HUDEP-2 (cell line): ENCODE data around the gene VTI1A.
"Not testable (repeated sequence)": the region's sequence is repeated elsewhere in the genome, so short reads cannot be mapped to it uniquely, and the experiment has no call there.

Source experiments
- DNase-seq, 76 experiments: peaks; one replicate each; lab custom pipeline; 2025; ENCODE audit not compliant: unreplicated experiment in 76 of 76; lab: John Stamatoyannopoulos, UW

Gene VTI1A

DNA sequence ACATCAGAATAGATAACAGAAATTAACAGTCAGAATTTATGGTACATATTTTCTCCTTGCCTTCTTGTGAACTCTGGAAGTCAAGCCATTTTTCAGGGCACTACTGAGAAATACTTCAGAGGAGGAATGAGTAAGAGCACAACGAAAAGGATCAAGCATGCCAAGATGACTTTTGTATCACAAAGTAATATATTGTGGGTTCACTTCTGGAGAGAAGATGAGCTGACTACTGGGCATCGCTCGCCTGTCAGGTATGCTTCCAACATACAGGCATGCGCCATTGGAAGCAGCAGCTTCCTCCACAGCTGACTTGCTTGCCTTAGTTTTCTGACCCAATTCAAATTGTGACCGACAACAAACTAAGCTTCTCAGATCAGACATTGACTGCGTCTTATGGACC is 137.3 kb downstream of the VTI1A start:
- no peak for DNase-seq

DNA sequence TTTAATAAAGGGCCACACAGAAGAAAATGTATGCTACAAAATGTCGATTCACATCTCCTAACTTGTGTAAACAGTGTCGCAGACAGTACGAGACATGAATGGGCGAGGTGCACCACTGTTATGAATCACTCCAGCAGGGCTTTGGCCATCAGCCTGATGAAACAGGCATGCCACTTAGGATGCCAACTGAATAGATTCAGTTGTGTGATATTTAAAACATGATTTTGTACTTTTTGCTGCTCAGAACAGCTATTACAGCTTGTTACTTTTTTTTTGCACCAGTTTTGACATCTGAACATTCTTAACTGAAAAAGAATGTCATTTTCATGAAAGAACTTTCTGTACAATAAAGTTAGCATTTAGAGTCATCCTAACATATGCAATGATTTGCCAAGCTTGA is 138.1 kb downstream of the VTI1A start:
- peak in 4 of 76 experiments; percentile 2 to 13 (median 6) for DNase-seq

DNA sequence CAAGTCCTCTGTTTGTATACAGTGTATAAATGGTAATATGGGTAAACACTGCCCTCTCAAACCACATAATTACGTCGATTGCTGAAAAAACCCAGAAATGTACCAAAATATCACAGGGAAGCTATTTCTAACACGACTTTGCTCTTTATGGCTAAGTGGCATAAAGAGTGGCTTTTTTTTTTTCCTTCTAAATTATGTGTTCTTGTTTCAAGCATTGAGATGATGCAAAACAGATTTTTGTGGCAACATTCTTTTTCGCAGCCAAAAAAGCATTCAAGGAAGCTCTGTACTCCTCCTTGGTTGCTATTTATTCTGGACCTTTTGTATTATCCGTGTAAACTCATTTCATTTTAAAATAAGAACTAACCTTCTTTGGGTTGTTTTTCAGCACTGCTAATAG is 138.9 kb downstream of the VTI1A start:
- DNase-seq = no peak

DNA sequence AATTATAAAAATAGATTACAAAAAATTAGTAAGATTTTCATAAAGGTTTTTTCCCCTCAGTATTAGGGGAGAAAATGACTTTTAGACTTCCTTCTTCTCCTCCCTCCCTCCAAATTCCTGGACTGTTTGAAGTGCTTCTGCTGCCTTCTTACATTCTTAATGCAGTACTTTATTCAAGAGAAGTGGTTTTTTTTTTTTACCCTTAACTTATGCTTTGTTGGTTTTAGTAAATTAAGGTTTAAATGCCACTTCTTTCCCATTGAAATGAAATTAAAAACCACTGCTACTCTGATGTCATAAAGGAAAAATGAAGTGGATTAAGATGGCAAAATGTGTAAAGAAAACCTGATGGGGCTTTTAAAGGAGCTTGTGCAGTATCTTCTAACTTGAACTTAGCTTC is 140.7 kb downstream of the VTI1A start:
- no peak for DNase-seq

DNA sequence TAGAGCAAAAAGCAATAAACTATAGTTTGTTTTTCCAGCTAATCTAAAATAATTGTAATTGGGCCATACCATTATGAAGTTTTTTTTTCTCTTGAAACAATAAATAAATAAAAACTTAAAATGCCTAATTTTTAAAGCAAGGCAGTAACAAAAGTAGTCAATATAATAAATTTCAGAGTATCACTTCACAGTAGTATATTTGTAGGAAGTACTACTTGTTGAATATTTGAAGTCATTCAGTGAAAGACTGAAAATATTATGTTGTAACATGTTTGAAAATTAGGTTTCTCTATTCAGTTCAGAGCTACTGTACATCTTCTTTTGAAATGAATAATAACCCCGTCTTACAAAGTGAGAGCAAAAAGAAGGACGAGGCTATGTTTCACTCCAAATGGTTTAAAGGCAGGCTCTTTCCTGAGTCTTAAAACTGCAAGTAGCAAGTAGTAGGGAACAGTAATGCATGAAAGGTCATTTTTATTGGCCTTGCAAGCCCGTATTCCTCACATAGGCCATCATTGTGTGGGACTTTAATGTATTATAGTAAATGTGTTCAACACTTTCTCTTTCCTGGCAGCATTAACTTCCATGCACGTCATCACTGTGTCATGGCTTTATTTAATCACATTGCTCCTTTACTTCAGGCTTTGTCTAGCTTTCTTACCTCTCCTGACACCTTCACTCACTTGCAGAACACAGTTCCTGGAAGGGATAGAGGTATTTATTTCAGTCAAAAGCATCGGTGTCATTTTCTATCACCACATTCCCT is 141.4 kb downstream of the VTI1A start:
- no peak for DNase-seq

DNA sequence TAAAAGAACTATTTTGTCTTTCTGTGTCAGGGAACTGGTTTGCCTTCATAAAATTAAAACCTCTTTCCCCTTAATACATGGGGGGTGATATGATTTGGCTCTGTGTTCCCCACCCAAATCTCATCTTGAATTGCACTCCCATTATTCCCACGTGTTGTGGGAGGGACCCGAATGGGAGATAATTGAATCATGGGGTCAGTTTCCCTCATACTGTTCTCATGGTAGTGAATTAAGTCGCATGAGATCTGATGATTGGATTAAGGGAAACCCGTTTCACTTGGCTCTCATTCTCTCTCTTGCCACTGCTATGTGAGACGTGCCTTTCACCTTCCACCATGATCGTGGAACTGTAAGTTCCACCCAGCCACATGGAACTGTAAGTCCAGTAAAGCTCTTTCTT is 142.1 kb downstream of the VTI1A start:
- DNase-seq = no peak

DNA sequence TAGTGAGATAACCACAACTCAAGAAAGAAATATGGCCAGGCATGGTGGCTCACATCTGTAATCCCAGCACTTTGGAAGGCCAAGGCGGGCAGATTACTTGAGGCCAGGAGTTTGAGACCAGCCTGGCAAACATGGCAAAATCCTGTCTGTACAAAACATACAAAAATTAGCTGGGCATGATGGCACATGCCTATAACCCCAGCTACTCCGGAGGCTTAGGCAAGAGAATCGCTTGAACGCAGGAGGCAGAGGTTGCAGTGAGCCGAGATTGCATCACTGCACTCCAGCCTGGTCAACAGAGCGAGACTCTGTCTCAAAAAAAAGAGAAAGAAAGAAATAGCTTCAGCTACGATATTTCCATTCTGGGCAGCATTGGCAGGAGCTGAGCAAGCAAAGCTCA is 143.8 kb downstream of the VTI1A start:
- DNase-seq = not testable (repeated sequence)

DNA sequence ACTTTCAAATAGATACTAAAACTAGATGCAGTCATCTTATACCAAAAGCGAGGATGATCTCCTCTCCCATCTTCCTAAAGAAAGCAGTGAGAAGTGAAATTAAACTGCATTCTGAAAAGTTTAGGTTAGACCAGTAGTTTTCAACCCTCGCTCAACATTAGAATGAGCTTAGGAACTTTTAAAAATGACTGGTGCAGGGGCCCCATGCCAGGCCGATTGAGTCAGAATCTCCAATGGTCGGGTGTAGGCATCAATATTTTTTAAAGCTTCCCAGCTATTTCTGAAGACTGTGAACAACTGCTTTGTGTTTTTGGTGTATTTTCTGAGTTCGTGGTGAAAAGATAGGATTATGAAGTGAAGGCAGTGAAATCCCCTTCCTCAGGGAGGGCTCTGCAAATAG is 146.0 kb downstream of the VTI1A start:
- no peak for DNase-seq

DNA sequence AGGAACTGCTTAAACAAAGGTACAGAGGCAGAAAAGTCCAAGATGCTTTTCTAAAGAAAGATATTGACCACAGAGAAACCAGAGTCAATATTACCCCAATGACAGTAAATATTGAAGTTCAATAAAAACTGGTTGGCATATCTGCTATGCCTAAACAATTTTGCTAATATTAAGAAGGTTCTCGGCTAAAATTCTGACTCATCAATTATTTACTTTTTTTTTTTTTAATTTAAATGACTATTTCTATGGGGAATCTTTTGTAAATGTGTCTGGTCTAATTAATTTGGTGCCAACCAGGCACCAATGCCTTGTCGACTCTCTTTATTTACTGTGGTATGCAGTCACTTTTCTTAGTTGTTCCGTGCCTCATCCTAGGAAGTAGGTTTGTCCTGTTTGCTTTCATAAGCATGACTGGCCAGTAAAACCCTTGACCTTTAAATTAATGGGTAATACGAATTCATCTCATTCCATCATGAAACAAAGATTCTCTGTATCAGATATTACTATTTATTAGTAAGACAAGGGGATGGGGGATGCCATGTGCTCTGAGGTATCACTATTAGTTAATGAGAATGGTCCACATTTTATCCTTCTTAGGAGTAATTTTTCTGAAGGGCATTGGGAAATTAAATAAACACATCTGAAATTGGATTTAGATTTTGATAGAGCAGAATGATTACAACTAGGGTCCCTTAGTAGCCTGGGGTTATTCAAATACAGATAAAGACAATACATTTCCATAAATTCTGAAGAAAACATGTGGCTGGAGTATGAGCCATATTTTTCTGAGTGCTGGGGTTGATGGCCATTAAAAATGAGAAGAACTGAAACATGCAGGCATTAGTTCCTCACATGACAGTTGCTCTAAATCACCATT is 154.4 kb downstream of the VTI1A start:
- no peak for DNase-seq

DNA sequence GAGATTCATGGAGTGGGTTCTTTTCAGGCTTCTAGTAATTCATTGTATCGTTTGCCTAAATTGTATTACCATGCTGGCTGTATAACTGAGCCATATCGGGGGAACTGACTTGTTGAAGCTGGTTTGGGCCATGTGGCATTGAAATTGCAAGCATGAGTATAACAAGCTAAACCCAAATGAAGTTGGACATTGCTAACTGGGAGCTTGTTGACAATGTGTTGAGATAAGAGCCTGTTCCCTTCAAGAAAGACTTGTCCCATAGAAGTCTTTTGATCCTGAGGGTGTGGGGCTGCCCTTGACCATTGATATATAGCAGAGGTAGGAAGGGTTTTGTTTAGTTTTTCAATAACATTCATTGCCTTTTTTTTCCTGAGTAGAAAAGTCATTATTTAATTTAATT is 156.0 kb downstream of the VTI1A start:
- no peak for DNase-seq

DNA sequence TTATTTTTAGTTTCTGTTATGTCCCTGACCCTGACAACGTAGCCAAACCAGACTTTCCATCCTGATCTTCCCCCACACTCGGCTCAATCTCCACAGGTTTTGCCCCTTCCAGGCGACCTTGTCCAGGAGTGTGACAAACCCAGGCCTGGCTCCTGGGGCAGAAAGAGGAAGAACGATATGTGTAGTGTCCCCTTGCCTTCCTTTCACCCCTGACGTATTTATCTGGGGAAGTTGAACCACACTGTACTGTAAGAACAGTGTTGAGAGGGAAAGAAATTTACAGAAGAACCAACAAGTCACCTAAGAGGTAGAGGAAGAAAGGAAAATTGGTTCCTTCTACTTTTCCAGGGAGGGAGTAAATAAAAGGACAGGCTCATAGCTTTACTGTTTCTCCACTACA is 158.0 kb downstream of the VTI1A start:
- no peak for DNase-seq

DNA sequence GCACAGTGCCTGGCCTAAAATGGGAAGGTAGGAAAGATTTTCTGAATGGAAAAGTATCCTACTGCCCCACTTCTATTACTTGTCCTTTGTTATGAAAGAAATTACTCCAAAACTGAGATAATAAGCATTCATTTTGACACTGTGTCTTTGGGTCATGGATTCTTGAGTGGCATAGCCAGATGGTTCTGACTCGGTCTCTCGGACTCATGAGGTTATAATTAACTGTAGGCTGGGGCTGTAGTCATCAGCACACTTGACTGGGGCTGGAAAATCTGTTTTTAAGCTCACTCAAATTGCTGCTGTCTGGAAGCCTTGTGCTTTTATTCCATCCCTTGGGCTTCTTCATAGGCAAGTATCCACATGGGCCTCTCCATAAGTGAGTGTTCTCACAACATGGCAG is 160.5 kb downstream of the VTI1A start:
- DNase-seq = no peak

DNA sequence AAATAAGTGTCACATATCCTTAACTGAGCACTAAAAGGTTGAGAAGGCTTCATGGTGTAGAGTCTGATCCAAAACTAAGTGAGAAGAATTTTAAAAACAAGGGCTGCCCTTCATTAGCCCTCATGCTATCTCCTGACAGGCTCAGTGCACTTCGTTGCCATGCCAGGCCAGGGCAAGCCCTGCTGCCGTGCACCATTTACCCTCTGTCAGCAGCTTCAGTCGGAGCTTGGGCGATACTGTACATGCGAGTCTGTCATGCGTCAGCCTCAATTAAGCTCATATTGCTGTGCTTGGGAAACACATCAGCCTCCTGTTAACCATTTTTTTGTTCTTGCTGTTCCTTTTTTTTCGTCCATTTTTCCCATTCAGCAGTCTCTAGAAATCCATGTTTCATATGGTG is 166.6 kb downstream of the VTI1A start:
- DNase-seq = no peak

DNA sequence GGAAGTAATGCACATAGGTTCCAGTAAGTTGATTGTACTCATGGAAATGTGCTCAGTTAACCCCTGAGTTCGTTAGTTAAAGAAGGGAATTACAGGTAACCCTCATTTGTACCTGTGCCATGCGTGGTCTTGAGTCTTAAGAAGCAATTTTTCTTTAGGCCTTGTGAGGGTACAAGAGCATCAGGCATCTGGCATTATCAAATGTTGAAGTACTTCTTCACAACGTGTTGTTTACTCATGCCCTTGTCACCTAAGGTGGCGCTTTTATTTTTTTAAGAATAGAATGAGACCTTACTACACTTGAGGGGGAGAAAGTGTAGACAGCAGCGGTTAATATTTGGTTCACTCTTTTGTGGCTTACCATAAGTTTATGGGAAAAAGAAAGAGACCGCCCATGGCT is 167.1 kb downstream of the VTI1A start:
- no peak for DNase-seq

DNA sequence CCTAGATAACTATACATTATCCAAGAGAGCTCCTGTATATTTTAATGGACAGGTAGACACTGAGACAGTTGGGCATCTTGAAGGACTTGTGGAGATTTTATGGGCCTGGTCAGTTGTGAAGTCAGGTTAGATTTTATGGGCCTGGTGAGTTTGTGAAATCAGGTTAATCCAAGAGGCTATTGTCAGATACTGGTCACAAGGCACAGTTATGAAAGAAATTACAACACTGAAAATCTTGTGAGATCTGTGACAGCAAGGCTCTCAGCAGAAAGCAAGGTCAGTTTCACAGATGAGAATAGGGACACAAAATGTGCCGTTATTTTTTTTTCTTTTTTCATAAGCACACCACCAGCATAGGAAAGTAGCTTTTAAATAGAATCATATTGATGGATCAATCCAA is 167.6 kb downstream of the VTI1A start:
- no peak for DNase-seq

DNA sequence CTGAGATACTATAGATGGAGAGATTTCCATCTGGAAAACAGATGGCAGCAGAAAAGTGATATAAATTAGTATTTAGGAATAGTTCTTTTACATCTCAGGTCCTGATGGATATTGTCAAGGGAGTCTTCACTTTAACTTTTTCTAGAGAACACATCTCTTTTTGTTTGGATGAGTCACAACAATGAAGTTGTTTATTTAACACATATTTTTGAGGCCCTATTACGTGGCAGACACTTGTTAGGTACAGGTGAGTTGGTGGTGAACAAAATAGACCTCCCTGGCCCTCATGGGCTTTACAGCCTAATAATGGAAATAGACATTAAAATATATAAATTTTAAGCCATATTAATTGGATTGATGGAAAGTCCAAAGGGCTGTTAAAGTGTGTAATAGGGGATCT is 168.3 kb downstream of the VTI1A start:
- DNase-seq = no peak

DNA sequence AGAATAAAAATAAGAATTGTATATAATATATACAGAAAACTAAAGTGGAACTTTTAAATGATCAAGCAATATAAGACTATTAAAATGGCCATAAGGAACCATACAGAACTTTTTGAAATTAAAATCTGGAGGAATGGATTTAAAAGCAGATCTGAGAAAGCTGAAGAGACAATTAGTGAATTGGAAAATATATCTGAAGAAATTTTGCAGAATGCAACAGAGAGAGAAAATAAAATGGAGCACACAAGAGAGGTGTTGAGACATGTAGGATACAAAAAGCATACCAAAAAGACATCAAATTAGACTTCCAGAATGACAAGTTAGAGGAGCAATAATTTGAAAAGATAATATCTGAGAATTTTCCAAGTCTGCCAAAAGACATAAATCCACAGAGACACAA is 169.6 kb downstream of the VTI1A start:
- DNase-seq = no peak

DNA sequence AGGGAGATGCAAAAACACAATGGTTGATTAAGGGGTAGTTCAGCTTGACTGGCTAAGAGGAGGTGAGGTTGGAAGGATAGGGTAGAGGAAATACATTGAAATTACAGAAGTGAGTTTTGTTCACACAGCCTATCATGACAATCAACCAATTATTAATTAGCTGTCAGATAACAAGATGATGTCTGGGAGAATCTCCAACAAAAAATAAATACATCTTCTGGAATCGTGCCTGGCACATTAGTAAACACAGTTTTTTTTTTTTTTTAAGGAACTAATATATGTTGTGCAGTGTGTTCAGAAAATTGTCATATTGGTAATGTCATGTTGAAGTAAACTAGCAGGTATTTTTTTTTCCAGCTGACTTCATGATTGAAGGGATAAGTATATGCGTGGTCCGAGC is 171.8 kb downstream of the VTI1A start:
- DNase-seq = no peak

DNA sequence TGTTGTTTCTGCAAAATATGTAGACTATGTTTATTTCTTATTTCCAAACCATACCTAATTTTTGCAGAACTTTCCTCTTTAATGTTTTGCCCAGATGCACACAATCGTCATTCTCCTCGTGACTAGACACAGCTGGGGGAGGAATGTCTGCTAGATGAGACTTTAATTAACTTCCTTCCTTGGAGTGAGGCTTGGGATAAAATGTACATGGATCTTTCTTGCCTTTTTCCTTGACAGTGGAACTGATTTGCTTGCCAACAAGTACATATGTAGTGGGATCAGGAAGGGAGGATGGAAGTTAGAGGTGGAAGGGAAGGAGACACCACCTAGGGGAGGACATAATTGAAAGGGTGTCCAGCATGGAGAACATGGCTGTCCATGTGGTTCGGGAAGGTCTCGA is 172.5 kb downstream of the VTI1A start:
- DNase-seq = no peak

DNA sequence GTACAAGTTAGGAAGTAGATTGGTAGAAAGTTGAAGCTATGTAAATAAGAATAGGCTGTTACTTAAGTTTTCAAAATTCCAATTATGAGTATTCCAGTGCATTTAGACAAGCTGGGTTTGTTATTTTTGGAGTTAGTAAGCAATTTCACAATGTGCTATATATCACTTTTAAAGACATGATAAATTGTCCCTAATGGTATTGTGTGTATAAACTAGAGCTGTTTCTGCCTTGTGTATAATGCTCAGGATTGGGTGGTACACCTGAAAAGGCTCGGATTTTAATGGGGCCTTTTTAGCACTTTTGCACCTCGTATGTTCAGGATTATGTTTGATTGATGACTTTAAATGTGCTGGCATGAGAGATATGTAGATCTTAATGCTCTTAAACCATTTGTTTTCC is 175.8 kb downstream of the VTI1A start:
- DNase-seq = no peak

DNA sequence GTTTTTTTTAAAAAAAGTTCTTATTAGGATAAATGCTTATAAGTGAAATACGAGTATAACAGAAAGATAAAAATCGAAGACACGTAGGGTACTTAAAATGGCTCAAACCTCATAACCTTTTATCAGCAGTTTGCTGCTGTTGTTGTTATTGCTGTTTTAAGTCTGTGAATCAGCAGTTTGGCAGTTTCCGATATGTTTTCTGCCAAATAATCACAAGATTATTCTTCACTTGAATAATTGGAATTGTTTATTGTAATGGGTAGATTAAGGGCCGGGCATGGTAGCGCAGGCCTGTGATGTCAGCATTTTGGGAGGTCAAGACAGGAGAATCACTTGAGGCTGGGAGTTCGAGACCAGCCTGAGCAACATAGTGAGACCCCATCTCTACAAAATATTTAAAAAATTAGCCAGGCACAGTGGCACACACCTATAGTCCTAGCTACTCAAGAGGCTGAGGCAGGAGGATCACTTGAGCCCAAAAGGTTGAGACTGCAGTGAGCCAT is 177.6 kb downstream of the VTI1A start:
- DNase-seq = peak in 1 of 76 experiments; percentile 35
